Gastroesophageal sphincter (tissue), 3 donors: ENCODE measurements around the gene RNF11.

Source experiments
- POLR2A ChIP-seq, 2 donors: fragments of 450-650 bp; IDR thresholded peaks; one replicate each; pipeline ENCODE4 v1.6.1; 2017; ENCODE audit warnings: antibody characterized with exemption in 2 of 2, mild to moderate bottlenecking in 2 of 2, moderate library complexity in 1 of 2
- TF ChIP-seq, protein P1 (sequence below), 4 experiments: fragments of 200-600 bp in 2 of 4; fragments of 450-650 bp in 2 of 4; sonication (generic) in 1 of 4; IDR thresholded peaks; one replicate each; pipeline ENCODE4 v1.5.1; 2017 to 2019; ENCODE audit warnings: antibody characterized with exemption in 4 of 4, mild to moderate bottlenecking in 2 of 4, moderate library complexity in 2 of 4

DNA sequence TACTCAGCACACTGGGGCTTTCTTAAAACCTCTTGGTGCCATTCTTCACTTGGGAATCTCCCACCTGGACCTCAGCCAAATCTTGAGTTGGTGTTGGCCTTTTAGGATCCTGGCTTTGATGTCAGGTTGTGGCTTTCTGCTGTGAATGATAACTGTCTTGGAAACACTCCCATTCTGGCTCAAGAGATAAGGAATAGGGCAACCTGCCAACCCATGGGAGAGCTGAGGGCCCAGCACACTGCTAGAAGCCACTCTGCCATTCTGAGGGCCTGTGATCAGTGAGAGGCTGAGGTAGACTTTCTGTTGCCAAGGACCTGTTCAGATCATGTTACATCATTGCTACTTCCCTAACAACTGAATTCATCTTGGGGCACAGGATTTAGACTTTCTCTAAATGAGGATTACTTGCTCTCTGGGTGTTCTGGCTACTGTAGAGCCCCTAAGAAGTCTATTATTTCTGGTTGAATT, 48.4 kb downstream of the RNF11 start:
- TF ChIP-seq, protein P1, sequence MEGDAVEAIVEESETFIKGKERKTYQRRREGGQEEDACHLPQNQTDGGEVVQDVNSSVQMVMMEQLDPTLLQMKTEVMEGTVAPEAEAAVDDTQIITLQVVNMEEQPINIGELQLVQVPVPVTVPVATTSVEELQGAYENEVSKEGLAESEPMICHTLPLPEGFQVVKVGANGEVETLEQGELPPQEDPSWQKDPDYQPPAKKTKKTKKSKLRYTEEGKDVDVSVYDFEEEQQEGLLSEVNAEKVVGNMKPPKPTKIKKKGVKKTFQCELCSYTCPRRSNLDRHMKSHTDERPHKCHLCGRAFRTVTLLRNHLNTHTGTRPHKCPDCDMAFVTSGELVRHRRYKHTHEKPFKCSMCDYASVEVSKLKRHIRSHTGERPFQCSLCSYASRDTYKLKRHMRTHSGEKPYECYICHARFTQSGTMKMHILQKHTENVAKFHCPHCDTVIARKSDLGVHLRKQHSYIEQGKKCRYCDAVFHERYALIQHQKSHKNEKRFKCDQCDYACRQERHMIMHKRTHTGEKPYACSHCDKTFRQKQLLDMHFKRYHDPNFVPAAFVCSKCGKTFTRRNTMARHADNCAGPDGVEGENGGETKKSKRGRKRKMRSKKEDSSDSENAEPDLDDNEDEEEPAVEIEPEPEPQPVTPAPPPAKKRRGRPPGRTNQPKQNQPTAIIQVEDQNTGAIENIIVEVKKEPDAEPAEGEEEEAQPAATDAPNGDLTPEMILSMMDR (IDR thresholded peaks at IDR 0.05): no peak
- no peak for TF ChIP-seq POLR2A (IDR thresholded peaks at IDR 0.05)
